ENCODE data around the gene SLC23A2.

The SLC23A2 gene

GRCh38 chr20:4836935-4837334 is 164.4 kb downstream of the SLC23A2 start:
- peaks cover 0 to 4% of the 10 kb centered on the region in 2 donors for H3K9me3 ChIP-seq (replicated peaks in 1 of 2; ENCODE audit: control insufficient read depth in 2 of 2, insufficient read depth in 1 of 2, low read depth in 1 of 2, low read length in 2 of 2)
- H3K79me1 ChIP-seq (ENCODE audit: low read depth, low read length) = no peaks in the 10 kb centered on the region
- H4K8ac ChIP-seq (ENCODE audit: low read depth, low read length) = no peak overlapping the region
- no peak overlapping the region for H2BK120ac ChIP-seq (ENCODE audit: low read depth, low read length)
- no peak overlapping the region for H3K14ac ChIP-seq (ENCODE audit: low read length)
- no peak overlapping the region for H2AFZ ChIP-seq (ENCODE audit: low read length)
- H2AK5ac ChIP-seq (ENCODE audit: low read depth, low read length) = no peak overlapping the region
- H3K23ac ChIP-seq (ENCODE audit: low read depth, low read length, poor library complexity) = no peak overlapping the region
- H4K91ac ChIP-seq (ENCODE audit: low read depth, low read length, poor library complexity) = no peak overlapping the region
- no peak overlapping the region for H2BK12ac ChIP-seq (ENCODE audit: low read length)
- no peak overlapping the region for H3K4ac ChIP-seq (ENCODE audit: low read length)
- H3K27me3 ChIP-seq (ENCODE audit: control insufficient read depth in 3 of 3, insufficient read depth in 3 of 3, low read depth in 1 of 3, low read length in 3 of 3) = no peaks in the 10 kb centered on the region
- H2BK15ac ChIP-seq (ENCODE audit: low read length) = no peak overlapping the region
- no peak overlapping the region for H3K9ac ChIP-seq (ENCODE audit: low read depth, low read length, poor library complexity)
- H3K4me1 ChIP-seq (ENCODE audit: control insufficient read depth in 2 of 2, insufficient read depth in 1 of 2, low read depth in 1 of 2, low read length in 2 of 2) = peaks cover 2 to 10% of the 10 kb centered on the region in 2 donors
- DNase-seq (ENCODE audit: low spot score) = no peak
- no peak overlapping the region for H3K4me3 ChIP-seq (ENCODE audit: low read length in 2 of 2)
- WGBS, 2 donors (ENCODE audit: extremely low coverage in 2 of 2, insufficient read length in 2 of 2, insufficient replicate concordance in 1 of 2) = 100% methylated on average over 3 of the region's 4 CpGs; no CpG with 5 or more reads in 1 of the 2 donors
- H2BK5ac ChIP-seq (ENCODE audit: low read length) = no peak overlapping the region
- no peak overlapping the region for H3K4me2 ChIP-seq (ENCODE audit: insufficient read depth, low read length, poor library complexity, severe bottlenecking)
- H3K18ac ChIP-seq (ENCODE audit: low read length) = no peak overlapping the region
- no peak overlapping the region for H3K27ac ChIP-seq (replicated peaks; ENCODE audit: low read length)
- H3K36me3 ChIP-seq (replicated peaks in 1 of 2; ENCODE audit: control insufficient read depth in 2 of 2, insufficient read depth in 2 of 2, low read length in 2 of 2) = no peaks in the 10 kb centered on the region

- Histone ChIP-seq H3K36me3 (replicated peaks in 1 of 2; ENCODE audit: control insufficient read depth in 2 of 2, insufficient read depth in 2 of 2, low read length in 2 of 2) (no peaks in the 10 kb centered on the region), H3K79me1 (ENCODE audit: low read depth, low read length) (no peaks in the 10 kb centered on the region), H2AFZ (ENCODE audit: low read length) (no peak overlapping the region), H2BK120ac (ENCODE audit: low read depth, low read length) (no peak overlapping the region), H3K4ac (ENCODE audit: low read length) (no peak overlapping the region), H4K91ac (ENCODE audit: low read depth, low read length, poor library complexity) (no peak overlapping the region), H3K9me3 (replicated peaks in 1 of 2; ENCODE audit: control insufficient read depth in 2 of 2, insufficient read depth in 1 of 2, low read depth in 1 of 2, low read length in 2 of 2) (peaks cover 0 to 4% of the 10 kb centered on the region in 2 donors), H3K14ac (ENCODE audit: low read length) (no peak overlapping the region), H3K4me1 (ENCODE audit: control insufficient read depth in 2 of 2, insufficient read depth in 1 of 2, low read depth in 1 of 2, low read length in 2 of 2) (peaks cover 2 to 10% of the 10 kb centered on the region in 2 donors), H4K8ac (ENCODE audit: low read depth, low read length) (no peak overlapping the region), H3K23ac (ENCODE audit: low read depth, low read length, poor library complexity) (no peak overlapping the region), H2BK5ac (ENCODE audit: low read length) (no peak overlapping the region), H2BK15ac (ENCODE audit: low read length) (no peak overlapping the region), H3K9ac (ENCODE audit: low read depth, low read length, poor library complexity) (no peak overlapping the region), H2AK5ac (ENCODE audit: low read depth, low read length) (no peak overlapping the region), H2BK12ac (ENCODE audit: low read length) (no peak overlapping the region), H3K27ac (replicated peaks; ENCODE audit: low read length) (no peak overlapping the region), H3K4me2 (ENCODE audit: insufficient read depth, low read length, poor library complexity, severe bottlenecking) (no peak overlapping the region), H3K27me3 (ENCODE audit: control insufficient read depth in 3 of 3, insufficient read depth in 3 of 3, low read depth in 1 of 3, low read length in 3 of 3) (no peaks in the 10 kb centered on the region), H3K4me3 (ENCODE audit: low read length in 2 of 2) (no peak overlapping the region), H3K18ac (ENCODE audit: low read length) (no peak overlapping the region)
- DNase-seq (ENCODE audit: low spot score) = no peak
- no CpG with 5 or more reads among the region's 6 CpGs for WGBS, 2 donors (ENCODE audit: extremely low coverage in 2 of 2, insufficient read length in 2 of 2, insufficient replicate concordance in 1 of 2)
These were observed 164.8 kb downstream of the SLC23A2 start for GRCh38 chr20:4836473-4836872.

GRCh38 chr20:4835244-4836177 is 165.8 kb downstream of the SLC23A2 start:
- H3K4me2 ChIP-seq (ENCODE audit: insufficient read depth, low read length, poor library complexity, severe bottlenecking) = no peak overlapping the region
- H3K23ac ChIP-seq (ENCODE audit: low read depth, low read length, poor library complexity) = no peak overlapping the region
- no peak overlapping the region for H2BK120ac ChIP-seq (ENCODE audit: low read depth, low read length)
- H2BK12ac ChIP-seq (ENCODE audit: low read length) = no peak overlapping the region
- peaks cover 0 to 4% of the 10 kb centered on the region in 2 donors for H3K9me3 ChIP-seq (replicated peaks in 1 of 2; ENCODE audit: control insufficient read depth in 2 of 2, insufficient read depth in 1 of 2, low read depth in 1 of 2, low read length in 2 of 2)
- H3K14ac ChIP-seq (ENCODE audit: low read length) = no peak overlapping the region
- H2BK5ac ChIP-seq (ENCODE audit: low read length) = no peak overlapping the region
- H3K9ac ChIP-seq (ENCODE audit: low read depth, low read length, poor library complexity) = no peak overlapping the region
- H2BK15ac ChIP-seq (ENCODE audit: low read length) = no peak overlapping the region
- no peaks in the 10 kb centered on the region for H3K36me3 ChIP-seq (replicated peaks in 1 of 2; ENCODE audit: control insufficient read depth in 2 of 2, insufficient read depth in 2 of 2, low read length in 2 of 2)
- peak overlapping the region; percentile 74 for H2AFZ ChIP-seq (ENCODE audit: low read length)
- no peak for DNase-seq (ENCODE audit: low spot score)
- H4K8ac ChIP-seq (ENCODE audit: low read depth, low read length) = no peak overlapping the region
- no peak overlapping the region for H3K18ac ChIP-seq (ENCODE audit: low read length)
- peaks cover 2 to 10% of the 10 kb centered on the region in 2 donors for H3K4me1 ChIP-seq (ENCODE audit: control insufficient read depth in 2 of 2, insufficient read depth in 1 of 2, low read depth in 1 of 2, low read length in 2 of 2)
- H2AK5ac ChIP-seq (ENCODE audit: low read depth, low read length) = no peak overlapping the region
- H3K27ac ChIP-seq (replicated peaks; ENCODE audit: low read length) = no peak overlapping the region
- no peak overlapping the region for H3K4ac ChIP-seq (ENCODE audit: low read length)
- WGBS, 2 donors (ENCODE audit: extremely low coverage in 2 of 2, insufficient read length in 2 of 2, insufficient replicate concordance in 1 of 2) = no CpG with 5 or more reads among the region's 16 CpGs
- H3K4me3 ChIP-seq (ENCODE audit: low read length in 2 of 2) = no peak overlapping the region
- no peaks in the 10 kb centered on the region for H3K27me3 ChIP-seq (ENCODE audit: control insufficient read depth in 3 of 3, insufficient read depth in 3 of 3, low read depth in 1 of 3, low read length in 3 of 3)
- H3K79me1 ChIP-seq (ENCODE audit: low read depth, low read length) = no peaks in the 10 kb centered on the region
- no peak overlapping the region for H4K91ac ChIP-seq (ENCODE audit: low read depth, low read length, poor library complexity)

- H4K8ac ChIP-seq (ENCODE audit: low read depth, low read length) = no peak overlapping the region
- H2AK5ac ChIP-seq (ENCODE audit: low read depth, low read length) = no peak overlapping the region
- H2BK12ac ChIP-seq (ENCODE audit: low read length) = no peak overlapping the region
- H3K27me3 ChIP-seq (ENCODE audit: control insufficient read depth in 3 of 3, insufficient read depth in 3 of 3, low read depth in 1 of 3, low read length in 3 of 3) = no peaks in the 10 kb centered on the region
- H3K4ac ChIP-seq (ENCODE audit: low read length) = no peak overlapping the region
- no peak overlapping the region for H2BK5ac ChIP-seq (ENCODE audit: low read length)
- H2BK15ac ChIP-seq (ENCODE audit: low read length) = no peak overlapping the region
- H3K14ac ChIP-seq (ENCODE audit: low read length) = no peak overlapping the region
- no peak overlapping the region for H4K91ac ChIP-seq (ENCODE audit: low read depth, low read length, poor library complexity)
- H2BK120ac ChIP-seq (ENCODE audit: low read depth, low read length) = no peak overlapping the region
- no peak for DNase-seq (ENCODE audit: low spot score)
- no peak overlapping the region for H3K27ac ChIP-seq (replicated peaks; ENCODE audit: low read length)
- no peaks in the 10 kb centered on the region for H3K36me3 ChIP-seq (replicated peaks in 1 of 2; ENCODE audit: control insufficient read depth in 2 of 2, insufficient read depth in 2 of 2, low read length in 2 of 2)
- no peak overlapping the region for H2AFZ ChIP-seq (ENCODE audit: low read length)
- peaks cover 0 to 4% of the 10 kb centered on the region in 2 donors for H3K9me3 ChIP-seq (replicated peaks in 1 of 2; ENCODE audit: control insufficient read depth in 2 of 2, insufficient read depth in 1 of 2, low read depth in 1 of 2, low read length in 2 of 2)
- H3K79me1 ChIP-seq (ENCODE audit: low read depth, low read length) = no peaks in the 10 kb centered on the region
- H3K9ac ChIP-seq (ENCODE audit: low read depth, low read length, poor library complexity) = no peak overlapping the region
- peaks cover 4 to 10% of the 10 kb centered on the region in 2 donors for H3K4me1 ChIP-seq (ENCODE audit: control insufficient read depth in 2 of 2, insufficient read depth in 1 of 2, low read depth in 1 of 2, low read length in 2 of 2)
- H3K4me2 ChIP-seq (ENCODE audit: insufficient read depth, low read length, poor library complexity, severe bottlenecking) = no peak overlapping the region
- H3K23ac ChIP-seq (ENCODE audit: low read depth, low read length, poor library complexity) = no peak overlapping the region
- no CpG with 5 or more reads among the region's 6 CpGs for WGBS, 2 donors (ENCODE audit: extremely low coverage in 2 of 2, insufficient read length in 2 of 2, insufficient replicate concordance in 1 of 2)
- no peak overlapping the region for H3K4me3 ChIP-seq (ENCODE audit: low read length in 2 of 2)
- no peak overlapping the region for H3K18ac ChIP-seq (ENCODE audit: low read length)
These were observed 168.1 kb downstream of the SLC23A2 start for GRCh38 chr20:4833074-4833728.

Data from neuronal stem cell (in vitro differentiated cells).